Measurements from ENCODE around the gene TMEM134. TPM values are rescaled to one million over a fixed set of nuclear protein-coding genes. Genes with fewer than 3 reads are reported as not detected.
A peak's percentile ranks its signal among the peaks of the same experiment; 100 is the strongest.
"Not testable (repeated sequence)": the region's sequence is repeated elsewhere in the genome, so short reads cannot be mapped to it uniquely, and the experiment has no call there.

The TMEM134 gene
- total RNA-seq, 3 donors from 2014 or later (not counting 1 experiment from before 2014, with no cell fraction given), result 57.8 to 65.7 (median 61.2) TPM

GRCh38 chr11:67476692-67477091 is 7.6 kb upstream of the TMEM134 start:
- H3K27ac Mint-ChIP-seq; H3K36me3 Mint-ChIP-seq; H3K9me3 Mint-ChIP-seq; H3K4me3 ChIP-seq (ENCODE audit: low read length); H3K36me3 ChIP-seq (ENCODE audit: control insufficient read depth, insufficient read depth, low read length); H3K27me3 Mint-ChIP-seq (ENCODE audit: low read depth in 2 of 2); H3K9me3 ChIP-seq (ENCODE audit: control insufficient read depth, insufficient read depth, low read length); H3K4me3 Mint-ChIP-seq; H3K4me1 Mint-ChIP-seq; H3K27ac ChIP-seq (ENCODE audit: low read length); DNase-seq; intact Hi-C loops (cut with micrococcal nuclease); H3K4me1 ChIP-seq (ENCODE audit: control insufficient read depth, insufficient read depth, low read length); H3K27me3 ChIP-seq (ENCODE audit: control insufficient read depth, insufficient read depth, low read length); ATAC-seq: not testable (repeated sequence)
- 93% methylated on average over 10 of the region's 10 CpGs for WGBS (ENCODE audit: insufficient coverage)

GRCh38 chr11:67472882-67473281 is 3.8 kb upstream of the TMEM134 start:
- ATAC-seq, result no peak

GRCh38 chr11:67470337-67471002 is 1.4 kb upstream of the TMEM134 start:
- Histone ChIP-seq H3K4me1 (ENCODE audit: control insufficient read depth, insufficient read depth, low read length) (peaks cover 24% of the 10 kb centered on the region), H3K9me3 (ENCODE audit: control insufficient read depth, insufficient read depth, low read length) (no peaks in the 10 kb centered on the region), H3K36me3 (ENCODE audit: control insufficient read depth, insufficient read depth, low read length) (peaks cover 6% of the 10 kb centered on the region), H3K27me3 (ENCODE audit: control insufficient read depth, insufficient read depth, low read length) (no peaks in the 10 kb centered on the region), H3K27ac (ENCODE audit: low read length) (no peak overlapping the region), H3K4me3 (ENCODE audit: low read length) (no peak overlapping the region)
- no peak for ATAC-seq
- peaks cover 7 to 23% of the 10 kb centered on the region in 2 donors for H3K4me1 Mint-ChIP-seq
- intact Hi-C loops (cut with micrococcal nuclease), result no loop called here
- no peak for DNase-seq
- no peak for TF ChIP-seq CTCF (IDR thresholded peaks at IDR 0.05)
- WGBS (ENCODE audit: insufficient coverage), result 90% methylated on average over 8 of the region's 8 CpGs
- H3K4me3 Mint-ChIP-seq, result no peak overlapping the region
- H3K36me3 Mint-ChIP-seq, result no peaks in the 10 kb centered on the region
- no peaks in the 10 kb centered on the region for H3K27me3 Mint-ChIP-seq (ENCODE audit: low read depth in 2 of 2)
- no peaks in the 10 kb centered on the region for H3K9me3 Mint-ChIP-seq
- H3K27ac Mint-ChIP-seq, result no peak overlapping the region

More at GRCh38 chr11:67472882-67473281, 3.8 kb upstream of the TMEM134 start:
- Mint-ChIP-seq H3K36me3 (no peaks in the 10 kb centered on the region), H3K27me3 (ENCODE audit: low read depth in 2 of 2) (no peaks in the 10 kb centered on the region), H3K4me3 (no peak overlapping the region), H3K9me3 (no peaks in the 10 kb centered on the region), H3K4me1 (peaks cover 6 to 7% of the 10 kb centered on the region in 2 donors), H3K27ac (no peak overlapping the region)
- intact Hi-C loops (cut with micrococcal nuclease), result no loop called here
- no peaks in the 10 kb centered on the region for H3K9me3 ChIP-seq (ENCODE audit: control insufficient read depth, insufficient read depth, low read length)
- no peak overlapping the region for H3K4me3 ChIP-seq (ENCODE audit: low read length)
- no peak for TF ChIP-seq CTCF (IDR thresholded peaks at IDR 0.05)
- no peak overlapping the region for H3K27ac ChIP-seq (ENCODE audit: low read length)
- peaks cover 14% of the 10 kb centered on the region for H3K4me1 ChIP-seq (ENCODE audit: control insufficient read depth, insufficient read depth, low read length)
- no peaks in the 10 kb centered on the region for H3K36me3 ChIP-seq (ENCODE audit: control insufficient read depth, insufficient read depth, low read length)
- WGBS (ENCODE audit: insufficient coverage), result 83% methylated on average over 6 of the region's 7 CpGs
- H3K27me3 ChIP-seq (ENCODE audit: control insufficient read depth, insufficient read depth, low read length), result no peaks in the 10 kb centered on the region
- DNase-seq, result no peak

- no peak for TF ChIP-seq CTCF (IDR thresholded peaks at IDR 0.05)
- peak overlapping the region; percentile 78 to 82 for H3K27ac Mint-ChIP-seq
- peaks cover 12 to 33% of the 10 kb centered on the region in 2 donors for H3K4me1 Mint-ChIP-seq
- Histone ChIP-seq H3K27ac (ENCODE audit: low read length) (peak overlapping the region; percentile 89), H3K4me1 (ENCODE audit: control insufficient read depth, insufficient read depth, low read length) (peaks cover 33% of the 10 kb centered on the region), H3K27me3 (ENCODE audit: control insufficient read depth, insufficient read depth, low read length) (no peaks in the 10 kb centered on the region), H3K9me3 (ENCODE audit: control insufficient read depth, insufficient read depth, low read length) (no peaks in the 10 kb centered on the region), H3K36me3 (ENCODE audit: control insufficient read depth, insufficient read depth, low read length) (peaks cover 6% of the 10 kb centered on the region), H3K4me3 (ENCODE audit: low read length) (peak overlapping the region; percentile 66)
- peak overlapping the region; percentile 72 for H3K4me3 Mint-ChIP-seq
- intact Hi-C loops (cut with micrococcal nuclease), result loop anchor here (1.0 to 5.0 kb wide), 3 partner anchors 13 to 67 kb away; partner anchors contain the start of genes PPP1CA and TBC1D10C
- no peak for ATAC-seq
- 22% methylated on average over 9 of the region's 9 CpGs for WGBS (ENCODE audit: insufficient coverage)
- no peaks in the 10 kb centered on the region for H3K27me3 Mint-ChIP-seq (ENCODE audit: low read depth in 2 of 2)
- no peak for DNase-seq
- no peaks in the 10 kb centered on the region for H3K9me3 Mint-ChIP-seq
- H3K36me3 Mint-ChIP-seq, result no peaks in the 10 kb centered on the region
These were observed 409 bp upstream of the TMEM134 start for GRCh38 chr11:67469508-67469811.
